OCI-LY7 (cell line): ENCODE measurements around the gene GJA1. TPM values are rescaled to one million over a fixed set of nuclear protein-coding genes. Genes with fewer than 3 reads are reported as not detected.

ENCODE experiments used
- BruUV-seq: library from RNA; stranded (reverse); fragments of 400-500 nt; replicated peaks from 2 replicates; lab custom pipeline; 2021; lab: Mats Ljungman, UMichigan
- CTCF ChIA-PET: fragments of 300-600 bp; sonication (Branson Sonifier 250); formaldehyde crosslinking; loops from one replicate; lab custom pipeline; 2022; ENCODE audit warnings: antibody characterized with exemption; ENCODE audit not compliant: unreplicated experiment; lab: Charles Lee
- POLR2A ChIA-PET: fragments of 300-600 bp; sonication (Branson Sonifier 250); formaldehyde crosslinking; loops from one replicate; lab custom pipeline; 2022; ENCODE audit warnings: antibody characterized with exemption; lab: Charles Lee
- DNase-seq: peaks from one replicate; pipeline ENCODE4 v3.0.0-alpha.2; 2015; ENCODE audit warnings: low spot score
- H2AFZ ChIP-seq: fragments of 200-600 bp; sonication (generic), shearing (Covaris generic); 2 replicates; pipeline ENCODE4 v1.6.1; 2014; ENCODE audit warnings: mild to moderate bottlenecking, antibody characterized with exemption, low read length, moderate library complexity
- H3K27ac ChIP-seq: fragments of 200-600 bp; sonication (generic); 2 replicates; pipeline ENCODE4 v1.5.1; 2014; ENCODE audit warnings: mixed run types, low read depth, mild to moderate bottlenecking, moderate library complexity, low read length, inconsistent platforms; ENCODE audit not compliant: poor library complexity, severe bottlenecking
- H3K36me3 ChIP-seq: fragments of 200-600 bp; sonication (generic); 2 replicates; pipeline ENCODE4 v1.6.1; 2014; ENCODE audit warnings: mild to moderate bottlenecking, antibody characterized with exemption, low read length, moderate library complexity, mixed read lengths; ENCODE audit not compliant: insufficient read depth
- H3K4me1 ChIP-seq: fragments of 200-600 bp; sonication (generic); 2 replicates; pipeline ENCODE4 v1.5.1; 2014; ENCODE audit warnings: mild to moderate bottlenecking, low read length; ENCODE audit not compliant: insufficient read depth, poor library complexity, severe bottlenecking
- H3K4me2 ChIP-seq: fragments of 200-600 bp; sonication (generic); 2 replicates; pipeline ENCODE4 v1.6.1; 2014; ENCODE audit warnings: mild to moderate bottlenecking, low read length
- H3K4me3 ChIP-seq: fragments of 200-600 bp; sonication (generic); 2 replicates; pipeline ENCODE4 v1.5.1; 2014; ENCODE audit warnings: mild to moderate bottlenecking, low read depth, low read length; ENCODE audit not compliant: poor library complexity, severe bottlenecking
- H3K79me2 ChIP-seq: fragments of 200-600 bp; sonication (generic); 2 replicates; pipeline ENCODE4 v1.6.1; 2016; ENCODE audit warnings: low read depth, mild to moderate bottlenecking, low read length, moderate library complexity, mixed read lengths; ENCODE audit not compliant: insufficient read depth
- H3K9me2 ChIP-seq: fragments of 200-600 bp; sonication (generic); 2 replicates; pipeline ENCODE4 v1.6.1; 2016; ENCODE audit warnings: mild to moderate bottlenecking, low read length, mixed read lengths; ENCODE audit not compliant: insufficient read depth
- H3K9me3 ChIP-seq: fragments of 200-600 bp; sonication (generic); 2 replicates; pipeline ENCODE4 v1.6.1; 2014; ENCODE audit warnings: mild to moderate bottlenecking, mixed run types, low read length, mixed read lengths
- H4K20me1 ChIP-seq: fragments of 200-600 bp; sonication (generic); 2 replicates; pipeline ENCODE4 v1.6.1; 2014; ENCODE audit warnings: mild to moderate bottlenecking, antibody characterized with exemption, low read length, moderate library complexity, mixed read lengths; ENCODE audit not compliant: insufficient read depth
- EZH2phosphoT487 ChIP-seq: fragments of 200-600 bp; sonication (generic); IDR thresholded peaks from 2 replicates; pipeline ENCODE4 v1.6.1; 2018; ENCODE audit warnings: low read depth, borderline replicate concordance, mild to moderate bottlenecking, mixed run types, antibody characterized with exemption, low read length, moderate library complexity, mixed read lengths
- intact Hi-C: fragments of 100-400 bp; cut with micrococcal nuclease; formaldehyde crosslinking; loops from one replicate; pipeline ENCODE4 v1.10.0; 2022; ENCODE audit not compliant: unreplicated experiment
- total RNA-seq, 2 experiments: library from RNA; depleted of rRNA in 1 of 2; stranded (reverse); fragments of >200 nt in 1 of 2; shearing (Covaris generic) in 1 of 2; gene quantifications; 2 replicates each; pipeline ENCODE4 v1.2.3, GENCODE V29; 2014 to 2022
- TF ChIP-seq, protein P1 (sequence below): fragments of 200-600 bp; sonication (generic); conservative IDR thresholded peaks from 2 replicates; pipeline ENCODE4 v1.5.1; 2014; ENCODE audit warnings: mild to moderate bottlenecking, antibody characterized with exemption, low read length, moderate library complexity, mixed read lengths

GJA1 gene
- total RNA-seq, 2 experiments from 2014 or later = not detected

DNA sequence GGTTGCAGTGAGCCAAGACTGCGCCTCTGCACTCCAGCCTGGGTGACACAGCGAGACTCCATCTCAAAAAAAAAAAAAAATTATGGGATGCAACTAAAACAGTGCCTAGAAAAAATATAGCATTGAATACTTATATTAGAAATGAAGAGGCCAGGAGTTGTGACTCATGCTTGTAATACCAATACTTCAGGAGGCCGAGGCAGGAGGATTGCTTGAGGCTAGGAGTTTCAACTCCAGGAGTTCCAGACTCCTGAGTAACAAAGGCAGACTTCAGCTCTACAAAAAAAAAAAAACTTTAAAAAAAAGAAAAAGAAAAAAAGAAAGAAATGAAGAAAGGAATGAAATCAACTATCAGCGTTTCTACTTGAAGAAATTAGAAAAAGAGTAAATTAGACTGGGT, 17.1 kb upstream of the GJA1 start:
- no peak overlapping the region for H3K4me3 ChIP-seq
- no peaks in the 10 kb centered on the region for H3K4me1 ChIP-seq
- intact Hi-C loops = no loop called here
- BruUV-seq = no TSS peak
- H2AFZ ChIP-seq = no peak overlapping the region
- H3K9me2 ChIP-seq = no peaks in the 10 kb centered on the region
- H3K36me3 ChIP-seq = no peaks in the 10 kb centered on the region
- POLR2A ChIA-PET = interaction anchor here (0.6 to 0.7 kb wide), 4 partner anchors 349 to 963 kb away, joined by 3 to 4 read pairs (median 3); no protein-coding TSS in a partner anchor
- H3K79me2 ChIP-seq = no peaks in the 10 kb centered on the region
- CTCF ChIA-PET = no interaction called here
- no peak for TF ChIP-seq EZH2phosphoT487
- TF ChIP-seq, protein P1, sequence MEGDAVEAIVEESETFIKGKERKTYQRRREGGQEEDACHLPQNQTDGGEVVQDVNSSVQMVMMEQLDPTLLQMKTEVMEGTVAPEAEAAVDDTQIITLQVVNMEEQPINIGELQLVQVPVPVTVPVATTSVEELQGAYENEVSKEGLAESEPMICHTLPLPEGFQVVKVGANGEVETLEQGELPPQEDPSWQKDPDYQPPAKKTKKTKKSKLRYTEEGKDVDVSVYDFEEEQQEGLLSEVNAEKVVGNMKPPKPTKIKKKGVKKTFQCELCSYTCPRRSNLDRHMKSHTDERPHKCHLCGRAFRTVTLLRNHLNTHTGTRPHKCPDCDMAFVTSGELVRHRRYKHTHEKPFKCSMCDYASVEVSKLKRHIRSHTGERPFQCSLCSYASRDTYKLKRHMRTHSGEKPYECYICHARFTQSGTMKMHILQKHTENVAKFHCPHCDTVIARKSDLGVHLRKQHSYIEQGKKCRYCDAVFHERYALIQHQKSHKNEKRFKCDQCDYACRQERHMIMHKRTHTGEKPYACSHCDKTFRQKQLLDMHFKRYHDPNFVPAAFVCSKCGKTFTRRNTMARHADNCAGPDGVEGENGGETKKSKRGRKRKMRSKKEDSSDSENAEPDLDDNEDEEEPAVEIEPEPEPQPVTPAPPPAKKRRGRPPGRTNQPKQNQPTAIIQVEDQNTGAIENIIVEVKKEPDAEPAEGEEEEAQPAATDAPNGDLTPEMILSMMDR = no peak
- DNase-seq = no peak
- H3K9me3 ChIP-seq = no peaks in the 10 kb centered on the region
- H4K20me1 ChIP-seq = no peaks in the 10 kb centered on the region
- no peak overlapping the region for H3K4me2 ChIP-seq
- no peak overlapping the region for H3K27ac ChIP-seq

DNA sequence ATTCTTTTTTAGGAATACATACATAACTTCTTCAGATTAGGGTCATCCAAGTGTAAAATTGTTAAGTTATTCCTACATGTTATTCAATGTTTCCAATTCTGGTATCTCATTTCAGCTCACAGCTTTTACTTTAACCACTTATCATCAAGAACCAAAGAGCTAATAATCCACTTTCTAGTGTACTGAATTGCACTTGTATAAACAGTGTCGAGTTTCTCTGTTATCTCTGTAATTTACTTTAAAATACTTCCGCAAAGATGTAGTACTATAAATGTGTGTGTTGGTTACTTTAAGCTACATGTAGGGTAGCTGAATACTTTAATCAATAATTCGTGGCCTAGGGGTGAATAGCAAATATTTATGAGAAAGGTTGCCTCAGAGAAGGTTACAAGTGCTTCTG, 8.8 kb upstream of the GJA1 start:
- H3K4me1 ChIP-seq = no peaks in the 10 kb centered on the region
- H3K4me2 ChIP-seq = no peak overlapping the region
- no peaks in the 10 kb centered on the region for H3K79me2 ChIP-seq
- TF ChIP-seq, protein P1 = no peak
- ChIA-PET CTCF (no interaction called here), POLR2A (no interaction called here)
- no peak overlapping the region for H2AFZ ChIP-seq
- no TSS peak for BruUV-seq
- H3K27ac ChIP-seq = no peak overlapping the region
- no peak for DNase-seq
- no peaks in the 10 kb centered on the region for H3K9me3 ChIP-seq
- H3K4me3 ChIP-seq = no peak overlapping the region
- H4K20me1 ChIP-seq = no peaks in the 10 kb centered on the region
- no peaks in the 10 kb centered on the region for H3K36me3 ChIP-seq
- no peaks in the 10 kb centered on the region for H3K9me2 ChIP-seq
- intact Hi-C loops = no loop called here

DNA sequence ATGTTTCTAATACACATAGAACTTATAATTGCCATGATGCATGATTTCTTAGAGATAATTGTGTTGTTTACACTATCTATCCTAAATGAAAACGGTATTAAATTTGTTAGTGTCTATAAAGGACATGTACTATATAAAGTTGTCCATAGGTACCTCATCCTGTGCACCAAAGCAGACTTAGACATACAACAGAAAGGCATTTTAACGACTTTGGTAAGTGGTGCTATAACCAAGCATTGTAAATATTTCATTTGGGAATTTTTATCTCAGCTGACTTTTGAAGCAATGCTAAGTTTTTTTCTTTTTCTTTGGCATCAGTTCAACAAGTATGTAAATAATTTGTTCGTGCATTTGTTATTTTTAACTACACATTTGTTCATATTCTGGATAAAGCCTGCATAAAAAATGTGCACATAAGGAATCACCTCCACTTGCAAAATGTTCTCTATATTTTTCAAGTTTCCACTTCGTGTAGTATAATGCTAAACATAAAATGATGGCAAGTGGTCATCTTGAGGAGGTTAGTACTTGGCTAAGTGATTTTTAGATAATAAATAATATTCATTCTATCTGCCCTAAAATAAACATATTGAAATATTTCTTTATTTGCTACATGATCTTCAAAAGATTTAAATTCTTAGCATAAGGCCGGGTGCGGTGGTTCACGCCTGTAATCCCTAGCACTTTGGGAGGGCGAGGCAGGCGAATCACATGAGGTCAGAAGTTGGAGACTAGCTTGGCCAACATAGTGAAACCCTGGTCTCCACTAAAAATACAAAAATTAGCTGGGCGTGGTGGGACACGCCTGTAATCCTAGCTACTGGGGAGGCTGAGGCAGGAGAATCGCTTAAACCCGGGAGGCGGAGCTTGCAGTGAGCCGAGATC, 6.3 kb upstream of the GJA1 start:
- DNase-seq = no peak
- CTCF ChIA-PET = no interaction called here
- H3K9me2 ChIP-seq = no peaks in the 10 kb centered on the region
- no peaks in the 10 kb centered on the region for H3K36me3 ChIP-seq
- POLR2A ChIA-PET = no interaction called here
- TF ChIP-seq, protein P1 = no peak
- no peak for TF ChIP-seq EZH2phosphoT487
- H4K20me1 ChIP-seq = no peaks in the 10 kb centered on the region
- no peaks in the 10 kb centered on the region for H3K79me2 ChIP-seq
- no peak overlapping the region for H3K4me2 ChIP-seq
- no TSS peak for BruUV-seq
- no peaks in the 10 kb centered on the region for H3K9me3 ChIP-seq
- H3K27ac ChIP-seq = no peak overlapping the region
- intact Hi-C loops = no loop called here
- no peaks in the 10 kb centered on the region for H3K4me1 ChIP-seq
- no peak overlapping the region for H2AFZ ChIP-seq
- no peak overlapping the region for H3K4me3 ChIP-seq
